HG02885 (cell line): ENCODE results near the gene GTF2B.
"Not testable (repeated sequence)": the region's sequence is repeated elsewhere in the genome, so short reads cannot be mapped to it uniquely, and the experiment has no call there.

Experiments
- ATAC-seq: cut with Tn5 transposase; IDR thresholded peaks from one replicate; pipeline ENCODE4 v1.9.1; 2021; ENCODE audit warnings: mild to moderate bottlenecking; ENCODE audit not compliant: unreplicated experiment, poor library complexity

Gene GTF2B, protein sequence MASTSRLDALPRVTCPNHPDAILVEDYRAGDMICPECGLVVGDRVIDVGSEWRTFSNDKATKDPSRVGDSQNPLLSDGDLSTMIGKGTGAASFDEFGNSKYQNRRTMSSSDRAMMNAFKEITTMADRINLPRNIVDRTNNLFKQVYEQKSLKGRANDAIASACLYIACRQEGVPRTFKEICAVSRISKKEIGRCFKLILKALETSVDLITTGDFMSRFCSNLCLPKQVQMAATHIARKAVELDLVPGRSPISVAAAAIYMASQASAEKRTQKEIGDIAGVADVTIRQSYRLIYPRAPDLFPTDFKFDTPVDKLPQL

DNA sequence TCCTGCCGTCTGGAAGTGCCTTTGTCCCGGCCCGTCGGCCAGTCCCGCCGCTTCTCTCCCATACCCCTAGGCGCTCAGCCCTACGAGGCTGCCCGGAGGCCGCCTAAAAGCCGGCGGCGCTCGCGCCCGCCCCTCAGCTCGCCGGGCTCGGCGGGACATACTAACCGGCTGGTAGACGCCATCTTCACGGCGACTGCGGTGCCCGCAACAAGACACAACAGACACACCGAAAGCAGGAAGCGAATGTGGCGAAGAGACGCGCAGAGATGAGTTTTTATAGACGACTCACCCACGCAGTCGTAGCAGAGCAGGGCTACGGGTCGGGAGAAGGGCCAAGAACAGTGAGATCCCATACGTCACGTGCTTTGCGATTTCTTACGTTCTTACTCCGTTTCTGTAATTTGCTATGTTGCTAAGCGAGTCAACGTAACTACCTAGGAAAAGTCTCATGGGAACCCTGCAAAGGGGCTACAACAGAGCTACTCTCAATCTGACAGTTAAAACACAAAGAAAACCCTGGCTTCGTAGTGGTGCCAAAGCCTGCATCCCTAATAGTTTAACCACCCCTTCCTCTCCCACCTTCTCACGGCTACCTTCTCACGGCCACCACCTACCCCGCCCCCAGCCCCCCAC lies at the start of gene GTF2B:
TSS of gene GTF2B (minus strand) at position 250 of the 633 bp plus-strand sequence. CDS start at position 182, 68 bp downstream.
- peak; percentile 91 for ATAC-seq

DNA sequence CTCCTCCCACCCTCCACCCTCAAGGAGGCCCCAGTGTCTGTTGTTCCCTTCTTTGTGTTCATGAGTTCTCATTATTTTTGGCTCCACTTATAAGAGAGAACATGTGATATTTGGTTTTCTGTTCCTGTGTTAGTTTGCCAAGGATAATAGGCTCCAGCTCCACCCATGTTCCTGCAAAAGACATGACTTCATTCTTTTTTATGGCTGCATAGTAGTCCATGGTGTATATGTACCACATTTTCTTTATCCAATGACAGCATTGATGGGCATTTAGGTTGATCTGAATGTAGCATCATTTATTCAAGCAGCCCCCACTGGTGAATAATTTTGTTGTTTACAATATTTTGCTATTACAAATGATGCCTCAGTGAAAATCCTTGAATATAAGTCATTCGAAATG lies 47.2 kb upstream of the GTF2B start:
- ATAC-seq, result not testable (repeated sequence)

DNA sequence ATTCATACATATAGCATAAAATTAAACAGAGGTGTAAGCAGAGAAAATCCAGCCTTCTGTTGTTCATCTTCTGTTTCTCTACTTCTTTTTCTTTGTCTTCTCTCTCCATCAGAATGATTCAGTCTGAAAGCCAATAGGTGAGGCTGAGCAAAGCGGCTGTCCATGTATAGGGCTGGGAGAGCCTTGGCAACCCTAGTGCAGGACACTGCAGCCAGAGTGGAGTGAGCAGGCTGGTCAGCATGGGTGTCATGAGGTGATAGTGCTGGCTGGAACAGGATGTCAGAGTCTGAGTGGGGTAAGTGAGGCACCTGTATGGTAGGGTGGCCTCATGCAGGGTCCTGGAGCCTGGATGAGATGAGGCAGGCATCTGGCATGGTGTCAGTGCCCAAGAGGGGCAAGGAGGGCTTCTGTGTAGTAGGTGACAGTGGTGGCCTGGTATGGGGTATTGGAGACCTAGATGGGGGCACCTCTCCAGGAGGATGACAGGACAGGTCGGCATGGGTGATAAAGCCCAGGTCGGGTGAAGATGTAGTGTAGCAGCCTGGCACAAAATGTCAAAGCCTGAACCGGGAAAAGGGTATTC lies 45.5 kb upstream of the GTF2B start:
- ATAC-seq, result no peak

DNA sequence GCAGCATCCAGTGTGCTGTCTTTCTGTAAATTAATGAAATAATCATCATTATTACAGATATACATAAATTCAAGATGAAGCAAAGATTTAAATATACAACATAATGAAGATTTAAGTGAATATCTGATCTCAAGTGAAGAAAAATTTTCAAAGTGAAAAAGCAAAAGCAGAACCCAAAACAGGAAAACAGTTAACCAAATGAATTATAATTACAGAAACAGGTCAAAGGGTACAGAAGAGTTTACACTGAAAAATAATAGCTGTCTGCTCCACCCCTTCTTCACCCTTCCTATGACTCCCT lies 44.8 kb upstream of the GTF2B start:
- ATAC-seq, result no peak

DNA sequence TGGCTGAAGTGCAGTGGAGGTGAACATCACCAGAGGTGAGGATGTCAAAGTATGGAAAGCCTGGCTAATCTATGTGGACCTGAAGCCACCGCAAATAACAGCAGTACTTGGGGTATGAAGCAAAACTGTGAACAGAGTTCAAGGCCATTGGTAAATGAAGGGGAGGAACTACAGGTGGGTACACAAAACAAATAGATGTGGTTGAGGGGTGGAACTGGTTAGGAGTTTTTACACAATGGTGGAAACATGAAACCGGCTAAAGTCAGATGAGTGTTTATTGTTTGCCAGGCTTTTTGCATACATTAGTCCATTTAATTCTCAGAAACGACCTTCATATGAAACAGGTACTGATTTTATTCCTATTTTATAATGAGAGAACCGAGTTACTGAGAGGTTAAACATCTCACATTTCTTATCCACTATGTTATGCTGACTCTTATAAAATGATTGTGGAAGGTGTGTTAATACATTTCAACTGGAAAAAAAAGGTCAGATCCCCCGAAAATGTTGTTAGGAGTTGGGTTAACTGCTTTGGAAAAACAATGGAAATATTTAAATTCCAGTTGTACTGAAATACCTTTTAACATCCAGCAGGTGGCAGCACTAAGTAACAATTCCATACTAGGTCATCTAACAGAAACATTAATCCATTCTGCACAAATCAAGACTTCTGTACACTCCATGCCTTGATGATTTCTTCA lies 44.3 kb upstream of the GTF2B start:
- ATAC-seq, result no peak

DNA sequence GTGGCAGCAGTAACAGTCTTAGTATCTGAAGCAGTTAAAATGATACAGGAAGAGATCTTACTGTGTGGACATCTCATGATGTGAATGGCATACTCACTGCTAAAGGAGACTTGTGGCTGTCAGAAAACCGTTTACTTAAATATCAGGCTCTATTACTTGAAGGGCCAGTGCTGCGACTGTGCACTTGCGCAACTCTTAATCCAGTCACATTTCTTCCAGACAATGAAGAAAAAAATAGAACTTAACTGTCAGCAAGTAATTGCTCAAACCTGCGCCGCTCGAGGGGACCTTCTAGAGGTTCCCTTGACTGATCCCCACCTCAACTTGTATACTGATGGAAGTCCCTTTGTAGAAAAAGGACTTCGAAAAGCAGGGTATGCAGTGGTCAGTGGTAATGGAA lies 38.8 kb upstream of the GTF2B start:
- not testable (repeated sequence) for ATAC-seq

DNA sequence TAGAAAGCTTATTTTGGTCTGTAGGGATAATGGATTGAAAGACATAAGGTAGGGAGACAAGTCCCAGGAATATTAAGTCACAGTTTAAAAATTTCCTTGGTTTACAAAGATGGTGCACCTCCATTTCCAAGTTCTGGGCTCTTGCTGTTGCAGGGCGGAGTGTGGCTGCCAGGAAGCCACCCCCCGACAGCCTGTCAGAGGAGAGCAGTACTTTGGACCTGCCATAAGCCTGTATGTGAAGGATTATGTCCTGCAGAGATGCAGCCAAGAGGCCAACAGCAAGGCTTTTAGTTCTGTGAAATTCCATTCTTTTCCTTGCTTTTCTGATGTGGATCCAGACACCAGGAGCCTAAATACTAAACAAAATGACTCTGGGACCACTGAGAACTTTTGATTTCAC lies 31.9 kb upstream of the GTF2B start:
- no peak for ATAC-seq

DNA sequence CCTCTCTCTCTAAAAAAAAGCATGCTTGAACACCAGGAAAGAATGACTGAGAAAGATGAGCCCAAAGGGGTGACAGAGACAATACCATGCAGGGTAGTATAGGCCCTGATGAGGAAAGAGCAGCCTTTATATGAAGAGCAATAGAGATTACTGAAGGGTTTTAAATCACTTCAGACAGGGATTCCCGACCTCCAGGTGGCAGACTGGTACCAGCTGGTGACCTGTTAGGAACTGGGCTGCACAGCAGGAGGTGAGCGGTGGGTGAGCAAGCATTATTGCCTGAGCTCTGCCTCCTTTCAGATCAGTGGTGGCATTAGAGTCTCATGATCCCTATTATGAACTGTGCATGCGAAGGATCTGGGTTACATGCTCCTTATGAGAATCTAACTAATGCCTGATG lies 30.8 kb upstream of the GTF2B start:
- no peak for ATAC-seq

DNA sequence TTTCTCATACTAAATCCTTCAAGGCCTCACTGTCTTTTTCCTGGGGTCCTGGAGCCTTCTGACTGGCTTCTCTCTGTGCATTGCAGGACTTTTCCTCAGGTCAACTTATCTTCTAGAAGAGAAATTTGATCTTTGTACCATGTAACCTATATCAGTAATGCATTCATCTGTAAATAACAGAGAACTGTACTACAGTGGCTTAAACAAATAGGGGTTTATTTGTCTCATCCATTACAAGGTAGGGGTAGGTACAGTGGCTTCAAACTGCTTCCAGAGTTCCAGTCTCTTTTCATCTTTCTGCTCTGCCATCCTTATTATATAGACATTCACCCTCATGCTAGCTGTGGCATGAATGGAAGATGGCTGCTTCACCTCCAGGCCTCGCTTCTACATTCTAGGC lies 29.5 kb upstream of the GTF2B start:
- no peak for ATAC-seq

DNA sequence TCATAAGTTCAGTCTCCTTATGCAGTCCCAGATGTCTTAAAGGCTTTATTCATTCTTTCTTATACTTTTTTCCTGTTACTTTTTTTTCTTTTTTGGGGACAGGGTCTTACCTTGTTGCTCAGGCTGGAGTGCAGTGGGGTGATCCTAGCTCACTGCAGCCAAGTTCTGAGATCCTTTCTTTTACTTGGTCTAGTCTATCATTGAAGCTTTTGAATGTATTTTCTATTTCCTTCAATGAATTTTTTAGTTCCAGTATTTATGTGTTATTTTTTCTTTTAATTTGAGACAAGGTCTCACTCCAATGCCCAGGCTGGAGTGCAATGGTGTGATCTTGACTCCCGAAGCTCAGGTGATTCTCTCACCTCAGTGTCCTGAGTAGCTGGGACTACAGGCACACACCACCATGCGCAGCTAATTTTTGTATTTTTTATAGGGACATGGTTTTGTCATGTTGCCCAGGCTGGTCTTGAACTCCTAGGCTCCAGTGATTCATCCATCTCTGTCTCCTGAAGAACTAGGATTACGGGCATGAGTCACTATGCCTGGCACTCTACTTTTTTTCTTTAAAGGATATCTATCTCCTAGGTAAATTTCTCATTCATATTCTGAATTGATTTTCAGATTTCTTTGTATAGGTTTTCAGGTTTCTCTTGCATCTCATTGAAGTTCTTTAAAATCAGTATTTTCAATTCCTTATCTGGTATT lies 26.1 kb upstream of the GTF2B start:
- ATAC-seq, result no peak

DNA sequence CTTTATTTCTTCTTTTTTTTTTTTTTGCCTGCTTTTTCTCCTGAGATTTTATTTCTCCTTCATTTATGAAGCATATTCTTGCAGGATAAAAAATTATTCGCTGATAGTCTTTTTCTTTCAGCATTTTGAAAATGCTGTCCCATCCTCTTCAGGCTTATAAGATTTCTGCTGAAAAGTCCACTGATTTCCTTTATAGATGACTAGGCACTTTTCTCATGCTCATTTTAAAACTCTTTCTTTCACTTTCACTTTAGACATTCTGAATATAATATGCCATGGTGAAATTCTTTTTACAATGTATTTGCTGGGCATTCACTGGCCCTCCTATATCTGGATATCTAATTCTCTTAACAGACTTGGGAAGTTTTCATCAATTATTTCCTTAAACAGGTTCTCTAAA lies 25.5 kb upstream of the GTF2B start:
- no peak for ATAC-seq

DNA sequence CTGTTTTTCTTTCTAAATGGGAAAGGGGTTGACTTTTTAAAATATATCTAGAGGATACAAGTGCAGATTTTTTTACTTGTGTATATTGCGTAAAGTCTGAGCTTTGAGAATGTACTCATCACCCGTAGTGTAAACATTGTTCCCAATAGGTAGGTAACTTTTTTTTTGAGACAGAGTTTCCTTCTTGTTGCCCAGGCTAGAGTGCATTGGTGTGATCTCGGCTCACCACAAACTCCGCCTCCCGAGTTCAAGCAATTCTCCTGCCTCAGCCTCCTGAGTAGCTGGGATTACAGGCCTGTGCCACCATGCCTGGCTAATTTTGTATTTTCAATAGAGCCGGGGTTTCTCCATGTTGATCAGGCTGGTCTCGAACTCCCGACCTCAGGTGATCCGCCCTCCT lies 20.4 kb upstream of the GTF2B start:
- not testable (repeated sequence) for ATAC-seq

DNA sequence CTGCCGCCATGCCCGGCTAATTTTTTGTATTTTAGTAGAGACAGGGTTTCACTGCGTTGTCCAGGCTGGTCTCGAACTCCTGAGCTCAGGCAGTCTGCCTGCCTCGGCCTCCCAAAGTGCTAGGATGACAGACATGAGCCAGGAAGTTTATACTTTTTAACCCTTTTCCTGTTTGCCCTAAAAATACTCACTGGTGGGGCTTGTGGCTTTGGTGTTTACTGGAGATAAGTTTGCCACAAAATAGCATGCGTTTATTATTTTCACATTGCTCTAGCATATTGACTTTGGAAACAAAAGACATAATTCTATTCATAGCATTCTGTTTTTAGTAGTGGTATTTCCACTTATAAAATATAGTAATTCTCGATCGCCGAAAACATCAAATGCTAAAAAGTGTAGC lies 19.8 kb upstream of the GTF2B start:
- no peak for ATAC-seq

DNA sequence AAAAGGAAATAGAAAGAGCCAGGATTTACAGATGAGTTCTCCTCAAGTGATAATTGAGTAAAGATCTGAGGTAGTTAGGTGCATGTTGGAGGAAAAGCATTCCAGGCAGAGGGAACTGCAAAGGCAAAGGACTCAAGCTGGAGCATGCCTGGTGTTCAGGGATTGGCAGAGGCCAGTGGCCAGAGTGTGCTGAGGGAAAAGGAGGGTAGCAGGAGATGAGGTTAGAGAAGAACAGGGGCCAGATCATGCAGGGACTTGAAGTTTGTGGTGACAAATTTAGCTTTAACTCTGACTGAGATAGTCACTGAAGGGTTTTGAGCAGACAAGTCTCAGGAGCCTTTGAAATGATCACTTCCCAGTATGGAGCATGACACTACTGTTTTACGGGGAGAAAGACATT lies 19.0 kb upstream of the GTF2B start:
- ATAC-seq, result no peak

DNA sequence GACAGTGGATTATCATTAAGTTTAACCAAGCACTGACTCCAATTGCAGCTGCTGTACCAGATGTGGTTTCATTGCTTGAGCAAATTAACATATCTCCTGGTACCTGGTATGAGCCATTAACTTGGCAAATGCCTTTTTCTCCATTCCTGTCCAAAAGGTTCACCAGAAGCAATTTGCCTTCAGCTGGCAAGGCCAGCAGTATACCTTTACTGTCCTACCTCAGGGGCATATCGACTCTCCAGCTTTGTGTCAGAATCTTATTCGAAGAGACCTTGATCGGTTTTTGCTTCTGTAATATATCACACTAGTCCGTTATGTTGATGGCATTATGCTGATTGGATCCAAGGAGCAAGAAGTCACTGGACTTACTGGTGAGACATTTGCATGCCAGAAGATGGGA lies 9.5 kb upstream of the GTF2B start:
- no peak for ATAC-seq

DNA sequence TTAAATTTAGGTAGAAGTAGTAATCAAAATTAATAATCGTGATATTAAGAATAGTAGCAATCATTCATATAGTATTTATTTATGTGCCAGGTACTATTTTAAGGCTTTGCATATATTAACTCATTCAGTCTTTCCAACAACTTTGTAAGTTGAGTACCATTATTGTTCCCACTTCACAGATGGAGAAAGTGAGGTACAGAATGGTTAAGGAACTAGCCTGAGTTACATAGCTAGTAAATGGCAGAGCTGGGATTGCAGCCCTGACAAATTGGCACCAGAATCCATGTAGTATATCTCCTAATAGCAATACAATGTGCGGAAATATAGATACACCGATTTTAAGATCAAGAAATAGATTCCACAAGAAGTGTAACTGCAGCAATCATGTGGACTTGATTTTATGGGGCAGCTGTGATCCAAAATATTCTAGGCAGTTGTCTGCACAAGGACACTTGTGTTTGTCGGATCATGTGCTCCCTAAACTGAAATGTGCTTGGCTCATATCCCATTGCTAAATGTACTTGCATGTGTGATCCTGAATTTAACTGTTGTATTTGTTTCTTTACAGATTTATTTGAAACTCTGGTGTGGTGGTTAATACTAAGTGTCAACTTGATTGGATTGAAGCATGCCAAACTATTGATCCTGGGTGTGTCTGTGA lies 5.8 kb upstream of the GTF2B start:
- ATAC-seq, result no peak

DNA sequence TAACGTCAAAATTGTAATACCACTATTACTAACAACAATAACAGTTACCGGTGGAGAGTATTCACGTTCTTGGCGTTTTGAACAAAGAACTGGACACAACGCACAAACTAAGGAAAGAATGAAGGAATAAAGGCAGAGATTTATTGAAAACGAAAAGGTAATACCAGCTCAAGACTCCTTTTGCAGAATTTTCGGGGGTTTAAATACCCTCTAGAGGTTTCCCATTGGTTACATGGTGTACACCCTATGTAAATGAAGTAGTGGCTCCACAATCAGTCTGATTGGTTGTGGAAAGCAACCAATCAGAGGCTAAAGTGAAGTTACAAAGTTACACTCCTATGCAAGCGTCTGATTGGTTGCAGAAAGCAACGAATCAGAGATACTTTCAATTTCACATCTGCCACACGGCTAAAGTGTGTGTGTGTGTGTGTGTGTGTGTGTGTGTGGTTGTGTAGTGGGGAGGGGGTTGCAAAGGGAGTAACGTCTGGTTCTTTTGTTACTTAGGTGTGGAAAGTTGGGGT lies 1.1 kb upstream of the GTF2B start:
- ATAC-seq, result no peak

DNA sequence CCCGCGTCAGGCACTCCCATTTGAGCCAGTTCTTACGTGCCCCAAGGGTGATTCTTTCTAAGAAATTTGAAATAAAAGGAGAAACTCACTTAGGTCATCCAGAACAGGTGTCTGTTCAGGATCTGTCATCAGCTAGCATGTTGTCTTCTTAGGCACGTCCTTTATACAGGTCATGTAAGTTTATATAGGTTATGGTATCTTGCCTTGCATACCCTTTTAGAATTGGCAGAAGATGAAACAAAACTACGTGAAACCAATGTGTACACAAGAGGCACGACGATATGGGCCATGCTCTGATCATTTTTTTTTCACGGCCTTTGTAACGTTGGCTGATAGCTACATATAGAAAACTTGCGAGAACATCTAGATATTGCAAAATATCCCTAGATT lies 579 bp upstream of the GTF2B start:
- no peak for ATAC-seq

DNA sequence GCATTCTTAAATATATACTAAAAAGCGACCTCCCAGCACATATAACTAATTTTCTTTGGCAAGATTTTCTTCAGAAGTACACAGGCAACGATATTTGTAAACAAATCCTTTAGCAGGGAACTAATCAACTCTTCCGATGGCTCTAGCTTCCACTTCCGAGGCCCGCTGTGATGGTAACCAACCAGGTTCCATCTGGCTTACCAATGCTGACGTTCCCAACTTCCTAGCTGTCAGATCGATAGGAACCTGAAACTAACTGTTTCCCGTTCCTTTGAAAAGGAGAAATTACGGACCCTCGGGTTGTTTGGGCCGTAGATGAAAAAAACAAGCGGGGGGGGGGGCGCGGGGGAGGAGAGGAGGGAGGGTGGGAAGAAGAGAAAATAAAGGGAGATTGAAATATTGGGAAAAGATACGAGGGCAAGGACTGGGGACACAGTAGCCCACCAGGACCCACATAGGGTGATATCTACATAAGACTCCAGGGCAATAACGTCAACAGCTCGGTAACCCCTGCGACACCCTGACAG lies 513 bp downstream of the GTF2B start:
- ATAC-seq, result no peak

DNA sequence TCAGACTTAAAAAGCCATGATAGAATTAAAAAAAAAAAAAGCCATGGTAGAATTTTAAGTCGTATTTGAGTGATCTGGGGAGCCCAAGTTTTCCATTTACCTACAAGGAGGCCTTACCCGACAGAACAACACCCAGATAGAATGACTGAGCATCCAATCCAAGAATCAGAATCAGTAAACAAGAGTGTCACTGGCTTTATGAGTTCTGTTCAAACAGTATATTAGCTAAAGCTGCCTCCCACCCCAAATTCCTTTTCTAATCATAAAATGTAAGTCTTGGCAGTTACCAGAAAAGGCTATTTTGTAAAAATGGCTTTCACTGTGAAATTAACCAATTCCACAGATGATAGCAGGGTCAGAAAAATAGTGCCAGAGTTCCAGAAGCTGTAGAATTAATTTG lies 1.2 kb downstream of the GTF2B start:
- ATAC-seq, result no peak
